Effector memory CD4-positive, alpha-beta T cell (primary cell): ENCODE data around the gene ENTPD7.
A peak's percentile ranks its signal among the peaks of the same experiment; 100 is the strongest.
"Not testable (repeated sequence)": the region's sequence is repeated elsewhere in the genome, so short reads cannot be mapped to it uniquely, and the experiment has no call there.

Experiments
- DNase-seq, 3 donors: peaks; one replicate each; pipeline ENCODE4 v3.0.0-alpha.2; 2020
- H3K27ac ChIP-seq: 2 replicates; pipeline ENCODE4 v1.7.0; 2013; ENCODE audit warnings: mild to moderate bottlenecking, low read length, moderate library complexity; ENCODE audit not compliant: insufficient read depth, poor library complexity, severe bottlenecking
- H3K27me3 ChIP-seq: replicated peaks from 2 replicates; pipeline ENCODE4 v1.7.0; 2013; ENCODE audit warnings: mild to moderate bottlenecking, low read length; ENCODE audit not compliant: insufficient read depth, control insufficient read depth, poor library complexity, severe bottlenecking
- H3K36me3 ChIP-seq: 2 replicates; pipeline ENCODE4 v1.7.0; 2013; ENCODE audit warnings: mild to moderate bottlenecking, low read length, moderate library complexity; ENCODE audit not compliant: control insufficient read depth, insufficient read depth
- H3K4me1 ChIP-seq: 2 replicates; pipeline ENCODE4 v1.7.0; 2013; ENCODE audit warnings: low read length, mild to moderate bottlenecking; ENCODE audit not compliant: control insufficient read depth, insufficient read depth, poor library complexity, severe bottlenecking
- H3K4me3 ChIP-seq: 2 replicates; pipeline ENCODE4 v1.7.0; 2013; ENCODE audit warnings: low read length, low read depth, mild to moderate bottlenecking; ENCODE audit not compliant: insufficient read depth, poor library complexity, severe bottlenecking
- H3K9me3 ChIP-seq: 2 replicates; pipeline ENCODE4 v1.7.0; 2013; ENCODE audit warnings: mild to moderate bottlenecking, low read length, moderate library complexity; ENCODE audit not compliant: control insufficient read depth

The ENTPD7 gene

GRCh38 chr10:99711129-99711719, 51.9 kb downstream of the ENTPD7 start:
- no peak for DNase-seq
- Histone ChIP-seq H3K4me1 (no peaks in the 10 kb centered on the region), H3K9me3 (no peaks in the 10 kb centered on the region), H3K4me3 (no peak overlapping the region), H3K27me3 (no peaks in the 10 kb centered on the region), H3K27ac (no peak overlapping the region), H3K36me3 (peaks cover 18% of the 10 kb centered on the region)

- no peak for DNase-seq
- no peaks in the 10 kb centered on the region for H3K27me3 ChIP-seq
- peaks cover 43% of the 10 kb centered on the region for H3K36me3 ChIP-seq
- no peak overlapping the region for H3K27ac ChIP-seq
- no peak overlapping the region for H3K4me3 ChIP-seq
- no peaks in the 10 kb centered on the region for H3K9me3 ChIP-seq
- no peaks in the 10 kb centered on the region for H3K4me1 ChIP-seq
These were observed 55.1 kb downstream of the ENTPD7 start for GRCh38 chr10:99714446-99714845.

DNA sequence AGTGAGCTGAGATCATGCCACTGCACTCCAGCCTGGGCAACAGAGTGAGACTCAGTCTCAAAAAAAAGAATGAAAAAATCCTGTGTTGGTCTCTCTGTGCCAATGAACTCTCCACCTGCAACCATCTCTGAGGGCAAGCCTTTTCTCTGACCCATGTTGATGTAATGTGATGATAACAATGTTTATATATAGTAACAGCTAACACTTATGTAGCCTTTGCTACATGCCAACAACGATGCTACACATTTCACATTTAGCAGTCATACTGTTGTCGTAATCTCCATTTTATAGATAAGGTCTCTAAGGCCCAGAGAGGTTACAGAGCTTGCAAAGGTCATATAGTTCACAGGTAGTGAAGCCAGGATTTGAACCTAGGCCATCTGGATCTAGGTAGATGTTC, 61.1 kb downstream of the ENTPD7 start:
- H3K4me1 ChIP-seq, result no peaks in the 10 kb centered on the region
- no peak overlapping the region for H3K4me3 ChIP-seq
- peaks cover 67% of the 10 kb centered on the region for H3K36me3 ChIP-seq
- H3K27me3 ChIP-seq, result no peaks in the 10 kb centered on the region
- no peak overlapping the region for H3K27ac ChIP-seq
- no peaks in the 10 kb centered on the region for H3K9me3 ChIP-seq
- DNase-seq, result no peak

GRCh38 chr10:99730026-99730425, 70.7 kb downstream of the ENTPD7 start:
- Histone ChIP-seq H3K9me3 (no peaks in the 10 kb centered on the region), H3K4me1 (peaks cover 12% of the 10 kb centered on the region), H3K4me3 (no peak overlapping the region), H3K36me3 (peaks cover 20% of the 10 kb centered on the region), H3K27me3 (no peaks in the 10 kb centered on the region), H3K27ac (no peak overlapping the region)
- DNase-seq, result no peak

- Histone ChIP-seq H3K4me3 (peak overlapping the region; percentile 90), H3K27me3 (no peaks in the 10 kb centered on the region), H3K4me1 (peaks cover 12% of the 10 kb centered on the region), H3K9me3 (no peaks in the 10 kb centered on the region), H3K27ac (peak overlapping the region; percentile 89), H3K36me3 (peaks cover 12% of the 10 kb centered on the region)
- DNase-seq, result no peak
These were observed 72.2 kb downstream of the ENTPD7 start for GRCh38 chr10:99731306-99732032.

GRCh38 chr10:99732033-99732842, 72.9 kb downstream of the ENTPD7 start, which contains the start of the genes COX15 and CUTC:
COX15 (minus strand) TSS chr10:99732127; CDS start chr10:99732049, 78 bp downstream.
CUTC (plus strand) TSS chr10:99732234; CDS start chr10:99732349, 115 bp downstream.
- H3K27me3 ChIP-seq, result no peaks in the 10 kb centered on the region
- H3K4me3 ChIP-seq, result peak within 1 kb of the TSS; percentile 90
- H3K36me3 ChIP-seq, result peaks cover 12% of the 10 kb centered on the region
- peak within 1 kb of the TSS; percentile 89 for H3K27ac ChIP-seq
- peak; percentile 86 to 93 (median 92) for DNase-seq
- H3K9me3 ChIP-seq, result no peaks in the 10 kb centered on the region
- H3K4me1 ChIP-seq, result peaks cover 12% of the 10 kb centered on the region

- no peaks in the 10 kb centered on the region for H3K27me3 ChIP-seq
- no peaks in the 10 kb centered on the region for H3K9me3 ChIP-seq
- H3K27ac ChIP-seq, result no peak overlapping the region
- no peak overlapping the region for H3K4me3 ChIP-seq
- no peak for DNase-seq
- peaks cover 12% of the 10 kb centered on the region for H3K4me1 ChIP-seq
- H3K36me3 ChIP-seq, result peaks cover 20% of the 10 kb centered on the region
These were observed 74.1 kb downstream of the ENTPD7 start for GRCh38 chr10:99733366-99733765.

DNA sequence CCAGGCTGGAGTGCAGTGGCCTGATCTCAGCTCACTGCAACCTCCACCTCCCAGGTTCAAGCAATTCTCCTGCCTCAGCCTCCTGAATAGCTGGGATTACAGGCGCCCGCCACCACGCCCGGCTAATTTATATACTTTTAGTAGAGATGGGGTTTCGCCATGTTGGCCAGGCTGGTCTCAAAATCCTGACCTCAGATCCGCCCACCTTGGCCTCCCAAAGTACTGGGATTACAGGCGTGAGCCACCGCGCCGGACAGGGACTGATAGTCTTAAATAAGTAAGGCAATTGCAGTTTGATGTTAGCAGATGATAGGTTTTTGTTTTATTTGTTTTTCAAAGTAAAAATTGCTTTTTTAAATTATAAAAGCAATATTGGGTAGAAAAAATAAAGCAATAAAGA, 74.8 kb downstream of the ENTPD7 start:
- H3K4me1 ChIP-seq, result peaks cover 12% of the 10 kb centered on the region
- not testable (repeated sequence) for H3K9me3 ChIP-seq, DNase-seq, H3K27ac ChIP-seq, H3K4me3 ChIP-seq, H3K27me3 ChIP-seq
- peaks cover 24% of the 10 kb centered on the region for H3K36me3 ChIP-seq

DNA sequence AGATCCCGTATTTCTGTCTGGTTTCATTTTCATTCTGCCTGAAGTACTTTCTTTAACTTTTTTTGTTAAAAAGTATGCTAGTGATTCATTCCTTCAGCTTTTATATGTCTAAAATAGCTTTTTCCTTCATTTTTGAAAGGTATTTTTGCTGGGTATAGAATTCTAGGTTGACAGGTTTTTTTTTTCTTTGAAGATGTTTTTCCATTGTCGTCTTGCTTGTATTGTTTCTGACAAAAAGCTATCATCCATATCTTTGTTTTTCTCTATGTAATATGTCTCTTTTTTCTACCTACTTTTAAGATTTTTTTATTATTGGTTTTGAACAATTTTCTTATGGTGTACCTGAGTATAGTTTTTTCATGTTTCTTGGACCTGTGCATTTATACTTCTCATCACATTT, 81.0 kb downstream of the ENTPD7 start:
- H3K27me3 ChIP-seq, result no peaks in the 10 kb centered on the region
- no peak overlapping the region for H3K4me3 ChIP-seq
- no peaks in the 10 kb centered on the region for H3K4me1 ChIP-seq
- H3K36me3 ChIP-seq, result peaks cover 75% of the 10 kb centered on the region
- no peak overlapping the region for H3K27ac ChIP-seq
- no peak for DNase-seq
- no peaks in the 10 kb centered on the region for H3K9me3 ChIP-seq
